Gastrocnemius medialis (tissue), 4 donors: ENCODE measurements around the gene CWC25.

Source experiments
- POLR2A ChIP-seq, 2 donors: fragments of 450-650 bp; IDR thresholded peaks; one replicate each; pipeline ENCODE4 v1.6.1; 2017; ENCODE audit warnings: antibody characterized with exemption in 2 of 2, mild to moderate bottlenecking in 2 of 2, moderate library complexity in 2 of 2
- TF ChIP-seq, protein P1 (sequence below), 5 experiments: fragments of 450-650 bp in 3 of 5; fragments of 200-600 bp in 2 of 5; sonication (generic) in 2 of 5; IDR thresholded peaks in 4 of 5; conservative IDR thresholded peaks in 1 of 5; 1 replicate in 4 of 5; 2 replicates in 1 of 5; pipeline ENCODE4 v1.5.1; 2016 to 2019; ENCODE audit warnings: antibody characterized with exemption in 5 of 5, mild to moderate bottlenecking in 3 of 5, moderate library complexity in 3 of 5

GRCh38 chr17:38844261-38844757, 19.2 kb upstream of the CWC25 start:
- TF ChIP-seq, protein P1, sequence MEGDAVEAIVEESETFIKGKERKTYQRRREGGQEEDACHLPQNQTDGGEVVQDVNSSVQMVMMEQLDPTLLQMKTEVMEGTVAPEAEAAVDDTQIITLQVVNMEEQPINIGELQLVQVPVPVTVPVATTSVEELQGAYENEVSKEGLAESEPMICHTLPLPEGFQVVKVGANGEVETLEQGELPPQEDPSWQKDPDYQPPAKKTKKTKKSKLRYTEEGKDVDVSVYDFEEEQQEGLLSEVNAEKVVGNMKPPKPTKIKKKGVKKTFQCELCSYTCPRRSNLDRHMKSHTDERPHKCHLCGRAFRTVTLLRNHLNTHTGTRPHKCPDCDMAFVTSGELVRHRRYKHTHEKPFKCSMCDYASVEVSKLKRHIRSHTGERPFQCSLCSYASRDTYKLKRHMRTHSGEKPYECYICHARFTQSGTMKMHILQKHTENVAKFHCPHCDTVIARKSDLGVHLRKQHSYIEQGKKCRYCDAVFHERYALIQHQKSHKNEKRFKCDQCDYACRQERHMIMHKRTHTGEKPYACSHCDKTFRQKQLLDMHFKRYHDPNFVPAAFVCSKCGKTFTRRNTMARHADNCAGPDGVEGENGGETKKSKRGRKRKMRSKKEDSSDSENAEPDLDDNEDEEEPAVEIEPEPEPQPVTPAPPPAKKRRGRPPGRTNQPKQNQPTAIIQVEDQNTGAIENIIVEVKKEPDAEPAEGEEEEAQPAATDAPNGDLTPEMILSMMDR (IDR thresholded peaks at IDR 0.05 in 4 of 5, conservative IDR thresholded peaks at IDR 0.05 in 1 of 5), result no peak
- TF ChIP-seq POLR2A (IDR thresholded peaks at IDR 0.05), result no peak
